HepG2 (cell line): ENCODE measurements around the gene ANO10. TPM values are rescaled to one million over a fixed set of nuclear protein-coding genes. Genes with fewer than 3 reads are reported as not detected.

ENCODE experiments used
- CREB1 ChIP-seq, 2 experiments: fragments of 450-650 bp in 1 of 2; IDR thresholded peaks; 2 replicates each; pipeline ENCODE4 v1.6.1; 2016 to 2017; ENCODE audit warnings: control low read depth in 1 of 2, mild to moderate bottlenecking in 1 of 2, missing compliant biosample characterization in 1 of 2, missing genetic modification characterization in 1 of 2
- ERF ChIP-seq: IDR thresholded peaks from 2 replicates; pipeline ENCODE4 v1.6.1; 2018; ENCODE audit warnings: missing biosample characterization, missing genetic modification reagents
- FOXO1 ChIP-seq: sonication (generic); formaldehyde crosslinking; IDR thresholded peaks from 2 replicates; pipeline ENCODE4 v1.4.0; 2020; ENCODE audit warnings: missing genetic modification reagents
- GATAD2A ChIP-seq: IDR thresholded peaks from 2 replicates; pipeline ENCODE4 v1.6.1; 2016
- HES4 ChIP-seq: sonication (generic); formaldehyde crosslinking; IDR thresholded peaks from 2 replicates; pipeline ENCODE4 v1.9.0; 2021; ENCODE audit warnings: mild to moderate bottlenecking, missing genetic modification reagents, borderline replicate concordance
- KDM2A ChIP-seq: sonication (generic); formaldehyde crosslinking; IDR thresholded peaks from 2 replicates; pipeline ENCODE4 v1.4.0; 2020; ENCODE audit warnings: low read depth, missing genetic modification reagents, borderline replicate concordance
- KDM6A ChIP-seq: IDR thresholded peaks from 2 replicates; pipeline ENCODE4 v1.6.1; 2016; ENCODE audit warnings: low read depth
- KMT2B ChIP-seq: IDR thresholded peaks from 2 replicates; pipeline ENCODE4 v1.6.1; 2016; ENCODE audit warnings: missing genetic modification reagents, missing compliant biosample characterization
- MAFK ChIP-seq, 2 experiments: IDR thresholded peaks in 1 of 2; conservative IDR thresholded peaks in 1 of 2; 2 replicates each; pipeline ENCODE4 v1.6.1; 2011; ENCODE audit warnings: improper control_type of control experiment in 2 of 2, low read length in 2 of 2
- NCOA2 ChIP-seq: sonication (generic); formaldehyde crosslinking; IDR thresholded peaks from 2 replicates; pipeline ENCODE4 v1.8.0; 2022; ENCODE audit warnings: inconsistent platforms
- RXRA ChIP-seq: sonication (generic); formaldehyde crosslinking; IDR thresholded peaks from 2 replicates; pipeline ENCODE4 v1.5.1; 2020; ENCODE audit warnings: missing genetic modification reagents
- SOX6 ChIP-seq, 2 experiments: fragments of 450-650 bp in 1 of 2; sonication (generic) in 1 of 2; formaldehyde crosslinking in 1 of 2; IDR thresholded peaks; 2 replicates each; pipeline versions ENCODE4 v1.4.0 to v1.6.1; 2017 to 2020; ENCODE audit warnings: antibody characterized with exemption in 1 of 2, mild to moderate bottlenecking in 1 of 2, missing genetic modification reagents in 1 of 2
- SP1 ChIP-seq, 2 experiments: fragments of 450-650 bp in 1 of 2; sonication (generic) in 1 of 2; formaldehyde crosslinking in 1 of 2; IDR thresholded peaks; 2 replicates each; pipeline versions ENCODE4 v1.4.0 to v1.6.1; 2016 to 2020; ENCODE audit warnings: missing genetic modification reagents in 1 of 2
- XRCC5 ChIP-seq: fragments of 200-400 bp; formaldehyde crosslinking; optimal IDR thresholded peaks from 2 replicates; pipeline ENCODE3; 2017; ENCODE audit warnings: mild to moderate bottlenecking, low read length
- ZNF230 ChIP-seq: sonication (generic); formaldehyde crosslinking; IDR thresholded peaks from 2 replicates; pipeline ENCODE4 v1.4.0; 2020; ENCODE audit warnings: mild to moderate bottlenecking, missing genetic modification reagents
- ZNF331 ChIP-seq: sonication (generic); formaldehyde crosslinking; IDR thresholded peaks from 2 replicates; pipeline ENCODE4 v1.4.0; 2020; ENCODE audit warnings: missing genetic modification reagents
- ZNF33A ChIP-seq: sonication (generic); formaldehyde crosslinking; IDR thresholded peaks from 2 replicates; pipeline ENCODE4 v1.5.1; 2020; ENCODE audit warnings: missing genetic modification reagents, mild to moderate bottlenecking, moderate library complexity, borderline replicate concordance
- ZNF776 ChIP-seq: sonication (generic); formaldehyde crosslinking; IDR thresholded peaks from 2 replicates; pipeline ENCODE4 v1.4.0; 2020; ENCODE audit warnings: mild to moderate bottlenecking, missing genetic modification reagents
- polyA plus RNA-seq, 8 experiments: library from polyadenylated mRNA; depleted of rRNA in 3 of 8; stranded (reverse) in 7 of 8; unstranded in 1 of 8; fragments of >200 nt; fragmentation: Illumina TruSeq in 4 of 8; extraction: Trizol in 4 of 8; gene quantifications; 2 replicates each; pipeline versions ENCODE4 v1.2.1 to v1.2.3, GENCODE V29; 2011 to 2016; ENCODE audit warnings: low read depth in 4 of 8, missing spikeins in 1 of 8, mixed read lengths in 1 of 8; ENCODE audit not compliant: insufficient read depth in 1 of 8
- total RNA-seq, 5 experiments: library from RNA; depleted of rRNA; stranded (reverse); fragments of >200 nt; fragmentation: Illumina TruSeq; extraction: Trizol; gene quantifications; 2 replicates each; pipeline ENCODE4 v1.2.3, GENCODE V29; 2016; ENCODE audit warnings: low read depth in 1 of 5
- TF ChIP-seq, protein P1 (sequence below): IDR thresholded peaks from 2 replicates; pipeline ENCODE4 v1.6.1; 2012; ENCODE audit warnings: low read depth, low read length, improper control_type of control experiment
- TF ChIP-seq, protein P2 (sequence below): sonication (generic); formaldehyde crosslinking; IDR thresholded peaks from 2 replicates; pipeline ENCODE4 v1.4.0; 2020; ENCODE audit warnings: missing genetic modification reagents
- TF ChIP-seq, protein P3 (sequence below): IDR thresholded peaks from 2 replicates; pipeline ENCODE4 v1.6.1; 2016; ENCODE audit warnings: missing genetic modification reagents, missing compliant biosample characterization

The ANO10 gene
- total and polyA plus RNA-seq, 2 of the 13 experiments (the other 11 are each of a cell fraction or from before 2014, with no cell fraction given), result 10.4 to 13.1 TPM

DNA sequence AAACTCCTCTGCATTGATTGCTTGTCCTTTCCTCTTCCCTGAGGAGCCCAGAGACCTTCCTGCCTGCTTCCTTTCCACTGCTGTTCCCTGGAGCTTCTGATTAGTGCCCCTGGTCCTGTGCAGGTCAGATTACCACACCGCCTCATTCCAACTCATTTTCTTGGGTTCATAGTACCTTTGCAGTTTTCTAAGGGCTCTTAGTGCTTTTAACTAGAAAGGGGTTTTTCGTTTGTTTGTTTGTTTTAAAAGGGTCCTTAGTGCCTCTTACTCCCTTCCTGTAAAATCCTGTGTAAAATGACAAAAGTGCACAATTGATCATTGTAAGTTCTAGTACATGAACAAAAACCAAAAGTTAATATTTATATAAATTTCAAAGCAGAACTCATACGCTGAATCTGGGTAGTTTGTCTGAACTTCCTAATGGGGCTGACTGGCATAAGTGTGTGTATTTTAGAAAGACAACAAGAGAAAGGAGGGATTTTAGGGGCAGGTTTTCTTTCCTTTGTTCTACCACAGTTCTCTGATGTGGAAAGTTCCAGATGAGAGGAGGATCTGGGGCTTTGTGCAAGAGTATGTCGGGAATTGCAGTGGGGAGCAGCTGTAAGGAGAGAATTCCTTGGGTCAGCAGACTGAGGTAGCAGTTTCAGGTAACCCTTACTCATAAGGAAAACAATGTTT is 304.9 kb downstream of the ANO10 start (continued):
- TF ChIP-seq, protein P1, sequence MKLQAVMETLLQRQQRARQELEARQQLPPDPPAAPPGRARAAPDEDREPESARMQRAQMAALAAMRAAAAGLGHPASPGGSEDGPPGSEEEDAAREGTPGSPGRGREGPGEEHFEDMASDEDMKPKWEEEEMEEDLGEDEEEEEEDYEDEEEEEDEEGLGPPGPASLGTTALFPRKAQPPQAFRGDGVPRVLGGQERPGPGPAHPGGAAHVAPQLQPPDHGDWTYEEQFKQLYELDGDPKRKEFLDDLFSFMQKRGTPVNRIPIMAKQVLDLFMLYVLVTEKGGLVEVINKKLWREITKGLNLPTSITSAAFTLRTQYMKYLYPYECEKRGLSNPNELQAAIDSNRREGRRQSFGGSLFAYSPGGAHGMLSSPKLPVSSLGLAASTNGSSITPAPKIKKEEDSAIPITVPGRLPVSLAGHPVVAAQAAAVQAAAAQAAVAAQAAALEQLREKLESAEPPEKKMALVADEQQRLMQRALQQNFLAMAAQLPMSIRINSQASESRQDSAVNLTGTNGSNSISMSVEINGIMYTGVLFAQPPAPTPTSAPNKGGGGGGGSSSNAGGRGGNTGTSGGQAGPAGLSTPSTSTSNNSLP, result 0 out of 2 replicates have a peak, but pooled peaks have one; percentile 22
- TF ChIP-seq KMT2B (CRISPR knock-in tag) (peak; percentile 32; the same call in 1 of the 2 replicates), HES4 (no peak), KDM2A (0 out of 2 replicates have a peak, but pooled peaks have one; percentile 19), ZNF33A (CRISPR knock-in tag) (no peak), XRCC5 (peak; percentile 52), ERF (CRISPR knock-in tag) (0 out of 2 replicates have a peak, but pooled peaks have one; percentile 28), GATAD2A (CRISPR knock-in tag) (peak; percentile 82; the same call in 1 of the 2 replicates), CREB1 (IDR thresholded peaks at IDR 0.05) (no peak), CREB1 (CRISPR knock-in tag; IDR thresholded peaks at IDR 0.05) (peak; percentile 67), ZNF230 (CRISPR knock-in tag) (no peak), KDM6A (CRISPR knock-in tag) (peak; percentile 67), NCOA2 (CRISPR knock-in tag) (peak; percentile 87), MAFK (conservative IDR thresholded peaks at IDR 0.05 in 1 of 2, IDR thresholded peaks at IDR 0.05 in 1 of 2; ENCODE audit: low read length in 2 of 2) (peak in 1 of 2 experiments; percentile 13; a peak in 1 of 4 replicates), RXRA (peak; percentile 36; the same call in 1 of the 2 replicates), ZNF776 (CRISPR knock-in tag) (no peak), ZNF331 (peak; percentile 13; the same call in 1 of the 2 replicates), FOXO1 (CRISPR knock-in tag) (peak; percentile 19; the same call in 1 of the 2 replicates), SP1 (IDR thresholded peaks at IDR 0.05) (no peak), SP1 (CRISPR knock-in tag; IDR thresholded peaks at IDR 0.05) (no peak), SOX6 (IDR thresholded peaks at IDR 0.05) (no peak), SOX6 (CRISPR knock-in tag; IDR thresholded peaks at IDR 0.05) (peak; percentile 95)
- TF ChIP-seq, protein P2, sequence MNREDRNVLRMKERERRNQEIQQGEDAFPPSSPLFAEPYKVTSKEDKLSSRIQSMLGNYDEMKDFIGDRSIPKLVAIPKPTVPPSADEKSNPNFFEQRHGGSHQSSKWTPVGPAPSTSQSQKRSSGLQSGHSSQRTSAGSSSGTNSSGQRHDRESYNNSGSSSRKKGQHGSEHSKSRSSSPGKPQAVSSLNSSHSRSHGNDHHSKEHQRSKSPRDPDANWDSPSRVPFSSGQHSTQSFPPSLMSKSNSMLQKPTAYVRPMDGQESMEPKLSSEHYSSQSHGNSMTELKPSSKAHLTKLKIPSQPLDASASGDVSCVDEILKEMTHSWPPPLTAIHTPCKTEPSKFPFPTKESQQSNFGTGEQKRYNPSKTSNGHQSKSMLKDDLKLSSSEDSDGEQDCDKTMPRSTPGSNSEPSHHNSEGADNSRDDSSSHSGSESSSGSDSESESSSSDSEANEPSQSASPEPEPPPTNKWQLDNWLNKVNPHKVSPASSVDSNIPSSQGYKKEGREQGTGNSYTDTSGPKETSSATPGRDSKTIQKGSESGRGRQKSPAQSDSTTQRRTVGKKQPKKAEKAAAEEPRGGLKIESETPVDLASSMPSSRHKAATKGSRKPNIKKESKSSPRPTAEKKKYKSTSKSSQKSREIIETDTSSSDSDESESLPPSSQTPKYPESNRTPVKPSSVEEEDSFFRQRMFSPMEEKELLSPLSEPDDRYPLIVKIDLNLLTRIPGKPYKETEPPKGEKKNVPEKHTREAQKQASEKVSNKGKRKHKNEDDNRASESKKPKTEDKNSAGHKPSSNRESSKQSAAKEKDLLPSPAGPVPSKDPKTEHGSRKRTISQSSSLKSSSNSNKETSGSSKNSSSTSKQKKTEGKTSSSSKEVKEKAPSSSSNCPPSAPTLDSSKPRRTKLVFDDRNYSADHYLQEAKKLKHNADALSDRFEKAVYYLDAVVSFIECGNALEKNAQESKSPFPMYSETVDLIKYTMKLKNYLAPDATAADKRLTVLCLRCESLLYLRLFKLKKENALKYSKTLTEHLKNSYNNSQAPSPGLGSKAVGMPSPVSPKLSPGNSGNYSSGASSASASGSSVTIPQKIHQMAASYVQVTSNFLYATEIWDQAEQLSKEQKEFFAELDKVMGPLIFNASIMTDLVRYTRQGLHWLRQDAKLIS (CRISPR knock-in tag), result no peak
- TF ChIP-seq, protein P3, sequence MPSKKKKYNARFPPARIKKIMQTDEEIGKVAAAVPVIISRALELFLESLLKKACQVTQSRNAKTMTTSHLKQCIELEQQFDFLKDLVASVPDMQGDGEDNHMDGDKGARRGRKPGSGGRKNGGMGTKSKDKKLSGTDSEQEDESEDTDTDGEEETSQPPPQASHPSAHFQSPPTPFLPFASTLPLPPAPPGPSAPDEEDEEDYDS (CRISPR knock-in tag), result peak; percentile 50
